Skin of body (tissue), 2 donors: Measurements from ENCODE around the gene COL17A1. TPM values are rescaled to one million over a fixed set of nuclear protein-coding genes. Genes with fewer than 3 reads are reported as not detected.

Source experiments
- DNase-seq: peaks from one replicate; lab custom pipeline; 2025; lab: John Stamatoyannopoulos, UW
- total RNA-seq: library from RNA; depleted of rRNA; stranded (reverse); fragments of >200 nt; gene quantifications from one replicate; pipeline ENCODE4 v1.2.3, GENCODE V29; 2014

Gene COL17A1
- 128 TPM for total RNA-seq

DNA sequence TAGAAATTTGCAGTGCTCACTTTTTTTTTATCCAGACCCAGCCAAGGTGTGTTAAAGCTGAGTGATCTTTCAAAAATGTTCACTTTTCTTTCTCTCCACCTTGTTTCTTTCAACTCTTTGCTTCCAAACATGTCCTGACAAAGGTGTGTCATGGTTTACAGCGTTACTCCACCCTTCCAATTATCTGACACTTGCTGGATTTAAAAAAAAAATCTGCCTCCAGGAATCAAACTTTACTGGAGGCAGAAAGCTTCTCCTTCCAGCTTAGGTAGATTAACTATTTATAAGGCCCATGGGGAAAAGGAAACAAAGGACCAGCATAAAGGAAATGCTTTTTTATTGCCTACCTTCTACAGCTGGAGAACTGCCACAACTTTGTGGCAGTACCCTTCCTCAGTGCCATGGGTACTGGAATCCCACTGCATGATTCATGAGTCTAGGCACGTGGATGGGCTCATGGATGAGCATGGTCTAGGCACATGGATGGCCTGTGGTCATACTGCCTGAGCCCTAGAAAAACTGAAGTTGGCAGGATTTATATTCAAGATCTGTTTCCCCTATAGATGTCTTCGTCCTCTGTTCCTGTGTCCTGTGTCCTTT is at the start of gene COL17A1:
COL17A1 (minus strand) TSS at position 80 of the 600 bp plus-strand sequence. CDS start 5,207 bp downstream, outside the sequence.
- no peak for DNase-seq

DNA sequence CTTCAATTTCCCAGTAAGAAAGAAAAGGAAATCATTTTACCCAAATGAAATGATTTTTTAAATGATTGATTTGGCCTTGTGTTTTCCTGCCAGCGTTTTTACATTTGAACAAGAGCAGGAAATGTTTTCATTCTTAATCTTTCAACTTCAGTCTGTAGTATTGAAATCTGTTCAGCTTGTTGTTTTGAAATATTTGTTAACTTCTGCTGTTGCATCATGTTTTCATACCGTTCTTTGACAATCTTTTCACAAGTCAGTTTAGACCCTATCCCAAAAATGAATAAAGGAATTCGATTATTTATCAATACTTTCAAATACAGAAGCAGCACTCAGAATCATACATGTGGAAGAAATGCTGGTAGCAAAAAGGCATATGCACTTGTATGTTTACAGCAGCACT is 44.4 kb upstream of the COL17A1 start:
- DNase-seq = no peak

- DNase-seq = no peak
Observed at GRCh38 chr10:104128214-104128613, 42.5 kb upstream of the COL17A1 start.

DNA sequence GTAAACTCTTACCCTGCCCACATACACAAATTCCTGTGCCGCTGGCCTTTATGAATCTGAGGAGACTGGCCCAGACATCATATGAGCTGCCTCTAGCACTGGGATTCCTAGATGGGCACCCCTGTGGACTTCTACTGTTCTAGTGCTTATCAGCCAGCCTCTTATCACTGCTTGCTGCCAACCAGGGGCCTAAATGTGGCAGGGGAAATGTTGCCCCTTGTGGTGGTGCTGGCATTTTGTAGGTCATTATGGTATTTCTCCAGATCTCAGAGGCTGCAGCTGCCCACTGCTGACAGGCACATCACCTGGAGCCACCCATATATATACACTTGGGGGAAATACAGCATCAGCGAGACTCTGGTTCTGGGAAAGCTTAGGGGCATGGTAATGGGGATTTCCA is 41.7 kb upstream of the COL17A1 start:
- no peak for DNase-seq

- no peak for DNase-seq
Observed at GRCh38 chr10:104123397-104123796, 37.7 kb upstream of the COL17A1 start.

DNA sequence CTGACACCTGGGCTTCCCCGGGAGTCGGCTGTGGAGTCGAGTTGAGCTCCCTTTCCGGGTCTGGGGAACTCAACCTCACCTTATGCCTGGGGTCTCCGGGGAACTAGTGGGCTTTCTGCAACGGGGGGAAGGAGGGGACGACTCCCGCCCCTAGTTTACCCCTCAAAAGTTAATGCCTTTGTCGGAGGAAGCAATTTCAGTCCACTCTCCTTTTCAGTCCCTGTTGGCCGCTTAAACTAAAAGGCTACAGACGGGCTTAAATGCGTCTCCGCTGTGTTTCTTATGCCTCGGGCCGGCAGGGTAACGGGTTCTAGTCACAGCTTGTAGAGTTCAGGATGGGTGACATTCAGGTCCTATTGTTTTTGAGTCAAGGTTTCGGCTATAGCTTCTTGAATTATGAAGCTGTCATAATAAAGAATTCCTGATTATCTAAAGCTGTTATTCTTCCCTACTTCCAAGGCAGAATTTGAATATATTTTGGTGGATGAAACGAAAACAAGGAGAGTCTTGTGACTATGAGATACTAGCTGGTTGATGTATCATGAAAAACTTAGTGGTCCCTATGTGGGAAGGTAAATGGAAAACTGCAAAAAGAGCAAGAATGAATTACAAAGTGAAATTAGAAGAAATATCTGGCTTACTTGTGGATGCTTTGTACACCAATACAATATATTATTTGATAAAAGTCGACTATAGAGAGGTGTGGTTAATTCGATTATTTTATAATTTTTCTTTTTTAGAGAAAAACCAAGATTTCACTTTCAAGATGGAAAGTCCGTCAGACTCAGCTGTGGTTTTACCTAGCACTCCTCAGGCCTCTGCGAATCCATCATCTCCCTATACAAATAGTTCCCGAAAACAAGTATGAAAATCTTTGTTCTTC is 36.8 kb upstream of the COL17A1 start:
- DNase-seq = no peak

DNA sequence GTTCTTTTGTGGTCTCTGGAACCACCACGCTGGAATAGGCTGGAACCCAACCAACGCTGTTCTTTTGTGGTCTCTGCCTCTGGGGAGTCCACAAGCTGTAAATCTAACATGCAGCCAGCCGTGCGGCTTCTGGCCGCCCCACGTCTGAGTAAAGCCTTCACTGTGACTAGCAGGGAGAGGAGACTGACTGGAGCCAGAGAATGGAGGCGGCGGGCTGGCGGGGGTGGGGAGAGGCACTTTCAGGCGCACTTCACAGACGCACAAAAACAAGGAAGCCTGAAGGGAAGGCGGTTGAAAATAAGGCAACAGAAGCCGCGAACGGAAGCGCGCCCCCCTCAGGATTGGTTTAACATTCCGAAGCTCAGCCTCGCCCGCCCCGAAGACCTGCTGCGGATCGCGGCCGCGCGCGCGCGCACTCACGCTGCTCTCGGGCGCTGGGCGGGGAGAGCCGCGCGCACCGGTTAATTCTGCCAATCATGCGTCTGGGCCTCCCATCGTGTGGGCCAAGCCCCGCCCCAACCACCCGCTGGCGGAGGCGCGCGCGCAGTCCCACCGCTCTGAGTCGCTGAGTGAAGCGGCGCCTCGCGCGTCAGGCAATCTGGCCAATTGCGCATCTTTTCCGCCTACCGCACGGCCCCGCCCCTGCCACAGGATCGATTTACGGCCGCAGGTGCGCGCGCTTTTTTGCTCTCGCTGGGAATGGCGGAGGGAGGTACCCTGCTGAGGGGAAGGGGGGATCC is 36.0 kb upstream of the COL17A1 start, which contains the start of gene SFR1:
SFR1 (plus strand) TSS at position 687 of the 740 bp plus-strand sequence; CDS start at position 700, 13 bp downstream.
- DNase-seq = peak; percentile 99

DNA sequence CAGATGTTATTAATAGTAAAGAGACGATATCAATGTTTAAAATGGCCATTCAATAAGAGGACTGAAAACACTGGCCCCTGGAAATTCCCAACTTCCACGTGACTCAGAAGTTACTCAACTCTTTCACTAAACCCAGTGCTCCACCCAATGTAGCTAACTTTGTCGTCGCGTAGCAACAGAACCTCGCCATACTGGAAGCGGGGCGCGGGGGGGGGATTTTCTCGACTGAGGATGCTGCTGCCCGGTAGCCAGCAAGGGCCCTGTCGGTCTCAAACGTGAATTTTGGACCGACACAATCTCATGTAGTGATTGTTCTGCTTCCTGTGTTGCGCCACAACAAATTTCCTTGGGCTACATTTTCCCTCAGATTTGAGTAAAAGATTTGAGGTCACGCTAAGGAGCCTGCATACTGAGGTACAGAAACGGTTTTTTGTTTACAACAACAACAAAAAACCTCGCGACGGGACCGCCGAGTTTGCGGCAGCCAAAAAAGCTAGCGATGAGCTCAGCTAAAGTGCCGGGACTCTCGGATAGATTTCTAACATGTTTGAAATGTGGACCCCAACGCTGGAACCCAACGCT is 35.3 kb upstream of the COL17A1 start:
- peak; percentile 95 for DNase-seq

GRCh38 chr10:104120512-104120902 is 34.8 kb upstream of the COL17A1 start:
- no peak for DNase-seq

DNA sequence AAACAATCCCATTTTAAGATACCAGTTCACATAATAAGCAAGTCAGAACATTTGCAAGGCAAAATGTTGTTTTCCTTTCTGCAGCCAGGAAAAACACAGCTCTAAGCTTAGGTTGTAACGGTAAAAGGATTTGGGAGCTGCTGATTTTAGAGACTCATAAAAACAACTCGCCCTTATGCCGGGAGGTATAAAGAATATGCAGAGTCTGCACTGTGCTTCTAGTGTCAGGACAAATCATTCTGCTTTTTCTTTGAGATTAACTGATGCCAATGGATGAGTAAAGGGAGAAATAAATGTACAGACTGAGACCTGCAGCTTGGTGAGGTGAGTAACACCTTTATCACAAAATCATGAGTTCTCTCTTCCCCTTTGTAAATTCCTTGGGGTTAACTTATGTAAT is 34.3 kb upstream of the COL17A1 start:
- DNase-seq = no peak

GRCh38 chr10:104117839-104118323 is 32.2 kb upstream of the COL17A1 start:
- DNase-seq = no peak

DNA sequence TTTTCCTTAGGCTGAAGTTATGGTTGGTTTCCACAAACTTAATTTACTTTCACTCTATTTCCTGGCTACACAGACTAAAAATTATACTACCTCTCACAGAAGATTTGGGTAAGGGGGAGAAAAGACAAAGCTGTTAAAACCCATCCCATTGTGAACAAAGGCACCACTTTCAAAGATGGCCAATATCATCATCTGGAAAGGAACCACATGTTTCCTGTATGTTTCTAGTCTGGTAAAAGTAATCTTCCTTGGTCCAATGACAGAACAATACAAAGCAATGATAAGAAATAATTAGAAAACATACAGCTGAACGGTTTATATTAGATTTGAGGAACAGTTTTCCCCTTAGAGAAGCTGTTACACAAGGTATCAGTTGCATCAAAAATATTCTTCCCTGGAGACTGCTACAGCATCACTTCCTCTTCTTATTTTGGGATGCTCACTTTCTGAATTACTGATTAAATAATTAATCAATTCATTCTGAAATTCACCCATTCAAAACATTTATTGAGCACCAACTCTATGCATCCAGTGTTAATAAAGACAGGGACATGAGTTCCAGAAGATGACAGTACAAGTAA is 27.8 kb upstream of the COL17A1 start:
- DNase-seq = no peak

GRCh38 chr10:104109908-104110662 is 24.4 kb upstream of the COL17A1 start:
- no peak for DNase-seq

- DNase-seq = no peak
Observed at GRCh38 chr10:104104926-104105325, 19.2 kb upstream of the COL17A1 start.

GRCh38 chr10:104104418-104104817 is 18.7 kb upstream of the COL17A1 start:
- DNase-seq = no peak

- no peak for DNase-seq
Observed at GRCh38 chr10:104103956-104104355, 18.3 kb upstream of the COL17A1 start.

DNA sequence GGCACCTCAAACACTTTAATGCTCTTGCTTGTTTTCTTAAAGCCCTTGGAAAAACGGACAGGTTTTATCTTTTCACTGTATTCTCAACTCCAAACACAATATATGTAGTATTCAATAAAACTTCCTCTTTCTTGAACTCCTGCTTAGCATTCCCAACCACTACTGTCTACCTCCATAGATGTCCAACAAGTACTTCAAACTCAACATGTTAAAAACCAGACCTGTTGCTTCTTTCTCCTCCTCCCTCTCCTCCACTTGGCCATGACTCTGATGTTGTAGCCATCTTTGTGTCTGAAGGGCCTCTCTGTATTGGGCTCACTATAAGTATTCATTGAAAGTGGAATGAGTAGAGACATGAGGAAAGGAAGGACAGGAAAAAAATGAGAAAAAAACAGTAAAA is 16.2 kb upstream of the COL17A1 start:
- DNase-seq = no peak

- DNase-seq = no peak
Observed at GRCh38 chr10:104100795-104101194, 15.1 kb upstream of the COL17A1 start.

DNA sequence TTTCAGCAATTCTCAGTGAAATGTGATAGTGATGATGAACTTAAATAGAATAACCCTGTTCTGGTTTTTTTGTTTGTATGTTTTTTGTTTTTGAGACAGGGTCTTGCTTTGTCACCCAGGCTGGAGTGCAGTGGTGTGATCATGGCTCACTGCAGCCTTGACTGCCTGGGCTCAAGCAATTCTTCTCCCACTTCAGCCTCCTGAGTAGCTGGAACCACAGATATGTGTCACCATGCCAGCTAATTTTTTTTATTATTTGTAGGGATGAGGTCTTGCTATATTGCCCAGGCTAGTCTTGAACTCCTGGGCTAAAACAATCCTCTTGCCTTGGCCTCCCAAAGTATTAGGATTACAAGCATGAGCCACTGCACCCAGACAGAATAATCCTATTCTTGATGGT is 14.3 kb upstream of the COL17A1 start:
- DNase-seq = no peak

DNA sequence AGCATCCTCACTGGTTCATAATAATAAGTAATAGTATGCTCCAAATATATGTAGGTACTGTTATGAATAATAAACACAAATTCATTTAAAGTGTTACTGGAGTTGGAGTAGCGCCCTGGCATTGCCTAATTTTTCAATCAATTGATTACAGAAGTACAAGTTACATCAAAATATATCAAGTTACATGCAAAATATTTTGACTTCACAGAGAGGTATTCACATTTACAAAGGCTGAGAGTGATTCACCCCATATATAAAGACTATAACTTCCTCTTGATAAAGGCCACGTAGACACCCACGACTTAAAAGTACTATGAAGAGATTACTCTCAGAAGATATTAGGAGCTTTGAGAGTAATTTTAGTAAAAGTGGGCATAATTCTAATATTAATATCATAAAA is 13.6 kb upstream of the COL17A1 start:
- DNase-seq = no peak
